ENCODE measurements around the gene POLR1A. TPM values are rescaled to one million over a fixed set of nuclear protein-coding genes. Genes with fewer than 3 reads are reported as not detected.

Gene POLR1A
- polyA plus RNA-seq, 3 donors = 0.45 to 2.1 (median 1.6) TPM

DNA sequence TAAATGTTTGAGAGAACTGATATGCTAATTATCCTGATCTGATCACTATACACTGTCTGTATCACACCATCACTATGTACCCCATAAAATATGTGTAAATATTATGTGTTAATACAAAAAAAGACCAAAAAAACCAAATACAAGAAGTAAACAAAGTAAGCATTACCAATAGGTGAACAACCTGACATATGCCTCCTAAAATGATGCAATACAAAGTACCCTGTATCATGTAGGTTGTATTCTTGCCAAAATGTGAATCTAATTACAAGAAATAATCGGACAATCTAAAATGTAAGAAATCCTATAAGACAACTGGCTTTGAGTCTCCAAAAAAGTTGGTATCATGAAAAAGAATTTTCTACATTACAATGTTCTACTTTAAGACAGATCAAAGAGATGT, 7.8 kb downstream of the POLR1A start:
- Histone ChIP-seq H3K27me3 (ENCODE audit: control insufficient read depth in 2 of 2, insufficient read depth in 2 of 2, low read length in 2 of 2) (no peaks in the 10 kb centered on the region), H3K4me1 (ENCODE audit: control insufficient read depth in 1 of 2, insufficient read depth in 2 of 2, low read length in 2 of 2) (no peaks in the 10 kb centered on the region), H3K27ac (ENCODE audit: low read depth in 1 of 2, low read length in 2 of 2) (no peak overlapping the region), H3K36me3 (replicated peaks in 1 of 2; ENCODE audit: control insufficient read depth in 1 of 2, insufficient read depth in 2 of 2, low read length in 2 of 2) (peaks cover 45 to 95% of the 10 kb centered on the region in 2 donors), H3K9ac (ENCODE audit: insufficient read depth, low read length, poor library complexity, severe bottlenecking) (no peak overlapping the region), H3K79me2 (ENCODE audit: insufficient read depth, low read length) (peaks cover 26% of the 10 kb centered on the region), H3K4me3 (replicated peaks in 1 of 3; ENCODE audit: low read depth in 2 of 3, low read length in 3 of 3) (no peak overlapping the region), H3K4me2 (replicated peaks; ENCODE audit: extremely low read depth, low read length, poor library complexity, severe bottlenecking) (no peak overlapping the region), H4K20me1 (ENCODE audit: insufficient read depth, low read length) (no peaks in the 10 kb centered on the region), H2AFZ (ENCODE audit: insufficient read depth, low read depth, low read length, poor library complexity, severe bottlenecking) (no peak overlapping the region), H3K9me3 (replicated peaks in 1 of 2; ENCODE audit: control insufficient read depth in 1 of 2, insufficient read depth in 1 of 2, low read length in 2 of 2) (no peaks in the 10 kb centered on the region)
- Mint-ChIP-seq H3K36me3 (peaks cover 68 to 76% of the 10 kb centered on the region in 2 donors), H3K4me3 (no peak overlapping the region), H3K27me3 (ENCODE audit: low read depth in 3 of 3) (peaks cover 0 to 1% (median 0%) of the 10 kb centered on the region in 3 donors), H3K27ac (no peak overlapping the region), H3K4me1 (no peaks in the 10 kb centered on the region), H3K9me3 (peaks cover 0 to 2% (median 0%) of the 10 kb centered on the region in 7 donors)
- intact Hi-C loops (cut with micrococcal nuclease) = no loop called here
- TF ChIP-seq, protein P1, sequence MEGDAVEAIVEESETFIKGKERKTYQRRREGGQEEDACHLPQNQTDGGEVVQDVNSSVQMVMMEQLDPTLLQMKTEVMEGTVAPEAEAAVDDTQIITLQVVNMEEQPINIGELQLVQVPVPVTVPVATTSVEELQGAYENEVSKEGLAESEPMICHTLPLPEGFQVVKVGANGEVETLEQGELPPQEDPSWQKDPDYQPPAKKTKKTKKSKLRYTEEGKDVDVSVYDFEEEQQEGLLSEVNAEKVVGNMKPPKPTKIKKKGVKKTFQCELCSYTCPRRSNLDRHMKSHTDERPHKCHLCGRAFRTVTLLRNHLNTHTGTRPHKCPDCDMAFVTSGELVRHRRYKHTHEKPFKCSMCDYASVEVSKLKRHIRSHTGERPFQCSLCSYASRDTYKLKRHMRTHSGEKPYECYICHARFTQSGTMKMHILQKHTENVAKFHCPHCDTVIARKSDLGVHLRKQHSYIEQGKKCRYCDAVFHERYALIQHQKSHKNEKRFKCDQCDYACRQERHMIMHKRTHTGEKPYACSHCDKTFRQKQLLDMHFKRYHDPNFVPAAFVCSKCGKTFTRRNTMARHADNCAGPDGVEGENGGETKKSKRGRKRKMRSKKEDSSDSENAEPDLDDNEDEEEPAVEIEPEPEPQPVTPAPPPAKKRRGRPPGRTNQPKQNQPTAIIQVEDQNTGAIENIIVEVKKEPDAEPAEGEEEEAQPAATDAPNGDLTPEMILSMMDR (IDR thresholded peaks at IDR 0.05) = no peak
- whole genome bisulfite sequencing (ENCODE audit: insufficient coverage) = no CpG with 5 or more reads among the region's 1 CpG
- DNase-seq = no peak

DNA sequence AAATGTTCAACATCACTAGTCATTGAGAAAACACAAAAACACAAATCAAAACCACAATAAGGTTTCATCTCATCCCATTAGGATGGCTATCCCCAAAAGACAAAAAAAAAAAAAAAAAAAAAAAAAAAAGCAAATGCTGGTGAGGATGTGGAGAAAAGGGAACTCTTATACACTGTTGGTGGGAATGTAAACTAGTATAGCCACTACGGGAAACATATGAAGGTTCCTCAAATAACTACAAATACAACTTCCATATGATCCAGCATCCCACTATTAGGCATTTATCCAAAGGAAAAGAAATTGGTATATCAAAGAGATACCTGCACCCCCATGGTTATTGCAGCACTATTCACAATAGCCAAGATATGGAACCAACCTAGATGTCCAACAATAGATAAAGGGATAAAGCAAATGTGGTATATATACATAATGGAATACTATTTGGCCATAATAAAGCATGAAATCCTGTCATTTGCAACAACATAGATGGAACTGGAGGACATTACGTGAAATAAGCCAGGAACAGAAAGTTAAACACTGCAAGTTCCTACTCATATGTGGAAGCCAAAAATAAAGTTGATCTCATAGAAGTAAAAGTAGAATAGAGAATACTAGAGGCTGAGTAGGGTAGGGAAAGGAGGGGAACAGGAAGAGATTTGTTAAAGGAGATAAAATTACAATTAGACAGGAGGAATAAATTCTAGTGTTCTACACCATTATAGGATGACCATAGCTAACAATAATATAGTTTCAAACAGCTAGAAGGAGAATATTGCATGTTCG, 8.4 kb downstream of the POLR1A start:
- WGBS (ENCODE audit: insufficient coverage) = no CpG with 5 or more reads among the region's 3 CpGs
- peak overlapping the region in 1 of 7 donors; percentile 30 for H3K27ac Mint-ChIP-seq
- H3K9me3 ChIP-seq (replicated peaks in 1 of 2; ENCODE audit: control insufficient read depth in 1 of 2, insufficient read depth in 1 of 2, low read length in 2 of 2) = no peaks in the 10 kb centered on the region
- peaks cover 20% of the 10 kb centered on the region for H3K79me2 ChIP-seq (ENCODE audit: insufficient read depth, low read length)
- H3K27me3 ChIP-seq (ENCODE audit: control insufficient read depth in 2 of 2, insufficient read depth in 2 of 2, low read length in 2 of 2) = no peaks in the 10 kb centered on the region
- peaks cover 0 to 2% (median 0%) of the 10 kb centered on the region in 7 donors for H3K9me3 Mint-ChIP-seq
- H3K4me3 ChIP-seq (replicated peaks in 1 of 3; ENCODE audit: low read depth in 2 of 3, low read length in 3 of 3) = no peak overlapping the region
- DNase-seq = no peak
- no peak overlapping the region for H3K9ac ChIP-seq (ENCODE audit: insufficient read depth, low read length, poor library complexity, severe bottlenecking)
- peaks cover 65 to 76% of the 10 kb centered on the region in 2 donors for H3K36me3 Mint-ChIP-seq
- TF ChIP-seq, protein P1 (IDR thresholded peaks at IDR 0.05) = no peak
- H3K4me1 ChIP-seq (ENCODE audit: control insufficient read depth in 1 of 2, insufficient read depth in 2 of 2, low read length in 2 of 2) = no peaks in the 10 kb centered on the region
- no peaks in the 10 kb centered on the region for H3K4me1 Mint-ChIP-seq
- H2AFZ ChIP-seq (ENCODE audit: insufficient read depth, low read depth, low read length, poor library complexity, severe bottlenecking) = no peak overlapping the region
- peaks cover 0 to 1% (median 0%) of the 10 kb centered on the region in 3 donors for H3K27me3 Mint-ChIP-seq (ENCODE audit: low read depth in 3 of 3)
- no peaks in the 10 kb centered on the region for H4K20me1 ChIP-seq (ENCODE audit: insufficient read depth, low read length)
- H3K27ac ChIP-seq (ENCODE audit: low read depth in 1 of 2, low read length in 2 of 2) = no peak overlapping the region
- intact Hi-C loops (cut with micrococcal nuclease) = no loop called here
- H3K36me3 ChIP-seq (replicated peaks in 1 of 2; ENCODE audit: control insufficient read depth in 1 of 2, insufficient read depth in 2 of 2, low read length in 2 of 2) = peaks cover 43 to 95% of the 10 kb centered on the region in 2 donors
- H3K4me2 ChIP-seq (replicated peaks; ENCODE audit: extremely low read depth, low read length, poor library complexity, severe bottlenecking) = no peak overlapping the region
- no peak overlapping the region for H3K4me3 Mint-ChIP-seq
